SHP77 treated with DMSO at 0.1 percent for 48 hours (cell line): Measurements from ENCODE around the gene FDX1.

Source experiments
- DNase-seq: peaks from one replicate; lab custom pipeline; 2025; lab: John Stamatoyannopoulos, UW

Gene FDX1

DNA sequence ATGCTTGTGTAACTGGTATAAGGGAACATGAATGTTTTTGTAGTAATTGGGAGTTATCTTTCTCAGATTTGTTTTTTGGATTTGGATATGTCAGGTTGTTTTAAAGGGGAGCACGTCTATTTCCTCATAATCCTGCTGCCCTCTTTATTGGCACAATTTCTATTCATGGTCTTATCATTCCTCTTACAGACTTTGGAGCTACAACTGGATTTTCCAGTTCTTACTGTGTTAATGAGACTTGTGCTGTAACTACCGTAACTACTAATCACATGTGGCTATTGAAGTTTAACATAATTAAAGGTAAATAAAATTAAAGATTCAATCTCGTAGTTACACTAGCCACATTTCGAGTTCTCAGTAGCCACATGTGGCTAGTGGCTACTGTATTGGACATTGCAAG, 1.9 kb downstream of the FDX1 start:
- DNase-seq = no peak

DNA sequence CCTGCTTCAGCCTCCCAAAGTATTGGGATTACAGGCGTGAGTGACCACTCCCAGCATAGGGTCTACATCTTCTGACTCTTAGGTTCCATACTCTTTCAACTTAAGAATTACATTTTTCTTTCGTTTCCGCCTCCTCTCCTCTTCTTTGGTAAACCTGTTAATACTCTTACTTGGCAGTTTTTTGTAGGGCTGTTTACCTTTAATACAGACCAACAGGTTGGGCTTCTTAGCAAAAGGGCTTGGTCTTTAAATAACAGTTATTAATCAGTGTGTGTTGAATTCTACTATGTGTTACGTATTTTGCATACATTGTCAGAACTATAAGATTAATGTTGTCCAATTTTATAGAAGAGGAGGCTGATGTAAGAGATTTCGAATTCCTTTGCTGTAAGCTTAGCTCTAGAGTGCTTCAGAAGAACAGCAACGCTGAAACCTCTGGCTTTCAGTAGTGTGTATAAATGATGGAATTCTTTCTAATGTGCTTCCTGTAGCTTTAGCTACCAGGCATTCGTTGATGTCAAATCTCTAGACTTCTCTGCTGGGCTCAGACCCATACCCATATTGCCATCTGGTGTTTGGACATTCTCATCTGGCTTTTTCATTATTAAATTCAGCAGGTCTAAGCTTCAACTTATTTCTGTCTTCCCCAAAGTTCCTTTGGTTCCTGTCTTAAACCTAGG, 3.1 kb downstream of the FDX1 start:
- DNase-seq = no peak

DNA sequence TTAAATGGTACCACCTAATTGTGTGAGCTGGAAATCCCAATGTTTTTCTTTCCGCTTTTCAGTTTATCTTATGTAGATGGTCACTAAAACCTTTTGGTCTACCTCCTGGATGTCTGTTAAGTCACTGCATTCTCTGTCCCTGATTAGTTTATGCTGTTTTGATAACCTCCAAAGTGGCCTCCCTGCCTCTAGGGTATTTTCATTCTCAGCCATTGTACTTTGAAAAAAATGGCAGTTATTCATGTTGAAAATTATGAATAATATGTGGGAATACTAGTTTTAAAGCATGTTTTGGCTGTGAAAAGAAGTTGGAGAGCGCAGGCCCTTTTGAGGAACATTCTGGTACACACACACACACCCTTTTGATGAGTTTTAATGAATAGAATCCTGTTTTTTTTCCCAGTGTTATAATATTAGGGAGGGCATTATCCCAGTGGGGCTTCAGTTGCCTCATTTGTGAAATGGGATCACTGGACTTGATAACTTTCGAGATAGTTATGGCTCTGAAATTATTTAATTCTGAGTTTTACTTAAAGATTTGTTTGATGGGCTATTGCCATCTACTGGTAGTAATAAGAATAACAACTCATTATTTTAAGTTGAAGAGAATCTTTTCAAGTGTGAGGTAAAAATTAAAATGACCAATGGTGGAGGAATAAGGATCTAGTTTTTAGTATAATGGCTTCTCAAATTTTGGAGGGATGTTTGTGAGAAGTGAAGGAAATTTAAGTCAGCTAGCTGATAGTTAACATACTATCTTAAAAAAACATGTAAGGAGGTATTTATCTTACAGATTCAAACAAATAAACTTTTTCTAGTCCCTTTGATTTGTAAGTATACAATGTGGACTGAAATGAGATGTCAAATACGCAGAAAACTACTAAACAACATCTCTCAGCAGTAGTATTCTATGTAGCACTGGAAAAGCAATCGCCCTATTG, 3.9 kb downstream of the FDX1 start:
- DNase-seq = no peak

DNA sequence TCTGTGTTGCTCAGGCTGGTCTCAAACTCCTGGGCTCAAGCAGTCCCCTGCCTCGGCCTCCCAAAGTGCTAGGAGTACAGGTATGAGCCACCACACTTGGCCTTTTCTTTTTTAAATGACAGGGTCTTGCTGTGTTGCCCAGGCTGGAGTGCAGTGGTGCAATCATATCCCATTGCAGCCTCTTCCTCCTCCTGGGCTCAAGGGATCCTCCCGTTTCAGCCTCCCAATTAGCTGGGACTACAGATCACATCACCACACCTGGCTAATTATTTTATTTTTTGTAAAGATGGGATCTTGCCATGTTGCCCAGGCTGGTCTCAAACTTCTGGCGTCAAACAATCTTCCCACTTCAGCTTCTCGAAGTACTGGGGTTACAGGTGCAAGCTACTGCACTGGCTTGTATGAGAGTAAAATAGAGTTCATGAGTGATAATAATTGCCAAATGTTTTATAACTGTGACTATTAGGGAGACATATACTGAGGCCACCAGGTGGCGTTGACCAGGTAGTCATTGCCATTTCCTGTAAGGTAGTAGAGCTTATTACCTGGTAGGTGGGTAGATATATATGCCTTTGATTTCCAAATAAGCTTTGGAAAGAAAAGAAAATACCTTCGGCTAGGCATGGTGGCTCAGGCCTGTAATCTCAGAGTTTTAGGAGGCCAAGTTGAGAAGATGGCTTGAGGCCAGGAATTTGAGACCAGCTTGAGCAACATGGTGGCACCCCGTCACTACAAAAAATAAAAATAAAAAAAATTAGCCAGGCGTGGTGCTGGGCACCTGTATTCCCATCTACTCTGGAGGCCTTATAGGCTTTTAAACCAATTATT, 5.4 kb downstream of the FDX1 start:
- DNase-seq = no peak

DNA sequence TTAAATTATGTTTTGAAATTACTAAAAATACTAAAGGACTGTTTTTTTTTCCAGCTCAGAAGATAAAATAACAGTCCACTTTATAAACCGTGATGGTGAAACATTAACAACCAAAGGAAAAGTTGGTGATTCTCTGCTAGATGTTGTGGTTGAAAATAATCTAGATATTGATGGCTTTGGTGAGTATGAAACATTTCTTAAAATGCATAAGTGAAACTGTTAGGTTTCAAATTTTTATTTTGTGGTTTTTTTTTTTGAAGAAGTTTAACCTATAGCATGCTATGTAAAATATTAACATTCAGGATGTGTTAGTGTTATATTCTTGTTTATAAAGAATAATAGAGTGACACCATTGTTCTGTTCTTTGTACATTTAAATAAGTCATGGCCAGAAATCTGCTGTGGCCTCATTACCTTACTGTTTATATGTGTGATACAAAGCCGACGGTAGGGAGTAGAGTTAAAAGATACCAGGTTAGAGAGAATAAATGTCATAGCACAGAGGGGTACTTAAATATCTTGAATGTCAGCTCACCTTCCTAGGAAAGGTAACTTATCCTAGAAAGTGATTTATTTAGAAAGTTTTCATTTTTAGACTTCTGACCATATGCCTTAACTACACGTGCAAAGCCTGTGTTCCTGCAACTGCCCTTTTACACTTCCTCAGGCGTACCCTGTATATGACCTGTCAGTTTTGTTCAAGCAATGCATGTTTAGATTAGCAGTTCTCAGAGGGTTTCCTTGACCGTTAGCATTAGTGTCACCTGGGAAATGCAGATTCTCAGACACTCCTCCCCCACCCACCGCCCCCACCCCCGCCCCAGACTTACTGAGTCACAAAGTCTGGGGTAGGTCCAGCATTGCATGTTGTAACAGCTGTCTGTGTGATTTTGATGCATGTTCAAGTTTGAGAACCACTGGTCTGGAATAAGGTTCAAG, 6.3 kb downstream of the FDX1 start:
- DNase-seq = no peak

DNA sequence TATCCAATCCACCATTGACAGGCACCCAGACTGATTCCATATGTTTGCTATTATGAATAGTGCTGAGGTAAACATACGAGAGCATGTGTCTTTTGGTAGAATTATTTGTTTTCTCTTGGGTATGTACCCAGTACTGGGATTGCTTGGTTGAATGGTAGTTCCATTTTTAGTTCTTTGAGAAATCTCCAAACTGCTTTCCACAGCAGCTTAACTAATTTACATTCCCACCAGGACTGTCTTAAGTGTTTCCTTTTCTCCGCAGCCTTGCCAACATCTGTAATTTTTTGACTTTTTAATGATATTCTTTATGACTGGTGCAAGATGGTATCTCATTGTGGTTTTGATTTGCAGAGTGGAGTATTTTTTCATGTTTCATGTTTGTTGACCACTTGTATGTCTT, 8.3 kb downstream of the FDX1 start:
- DNase-seq = no peak

DNA sequence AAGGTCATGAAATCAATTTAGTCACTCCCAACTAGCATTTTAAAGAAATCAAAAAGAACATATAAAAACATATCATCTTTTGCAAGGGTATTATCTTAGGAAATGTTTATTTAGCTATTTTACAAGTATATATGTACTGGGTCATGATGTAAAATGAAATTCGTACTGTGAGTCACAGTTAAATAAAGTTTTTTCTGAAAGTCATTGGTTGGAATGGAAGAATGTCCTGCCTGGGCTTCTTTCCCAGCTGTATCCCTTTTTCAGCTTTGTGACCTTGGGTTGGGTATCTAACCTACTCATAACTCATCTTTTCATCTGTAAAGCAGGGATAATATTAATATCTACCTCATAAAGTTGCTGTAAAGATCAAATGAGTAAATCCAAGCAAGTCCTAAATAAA, 15.7 kb downstream of the FDX1 start:
- DNase-seq = no peak

DNA sequence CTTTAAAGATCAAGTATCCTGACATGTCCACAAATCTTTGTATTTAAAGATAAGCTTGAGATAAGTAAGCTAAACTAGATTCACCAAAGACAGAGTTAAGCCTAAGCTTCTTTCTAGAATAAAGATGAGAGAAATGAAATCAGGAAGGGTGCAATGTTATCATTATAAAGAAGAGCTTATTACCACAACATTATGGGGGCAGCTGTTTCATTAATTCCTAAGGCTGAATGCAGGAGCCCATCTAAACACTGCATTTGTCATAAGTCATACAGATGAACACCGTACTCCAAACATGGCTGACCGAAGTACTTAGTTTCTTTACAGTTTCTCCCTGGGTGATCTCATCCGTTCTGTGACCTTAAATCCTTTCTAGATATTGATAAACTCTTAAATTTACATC, 16.3 kb downstream of the FDX1 start:
- no peak for DNase-seq

DNA sequence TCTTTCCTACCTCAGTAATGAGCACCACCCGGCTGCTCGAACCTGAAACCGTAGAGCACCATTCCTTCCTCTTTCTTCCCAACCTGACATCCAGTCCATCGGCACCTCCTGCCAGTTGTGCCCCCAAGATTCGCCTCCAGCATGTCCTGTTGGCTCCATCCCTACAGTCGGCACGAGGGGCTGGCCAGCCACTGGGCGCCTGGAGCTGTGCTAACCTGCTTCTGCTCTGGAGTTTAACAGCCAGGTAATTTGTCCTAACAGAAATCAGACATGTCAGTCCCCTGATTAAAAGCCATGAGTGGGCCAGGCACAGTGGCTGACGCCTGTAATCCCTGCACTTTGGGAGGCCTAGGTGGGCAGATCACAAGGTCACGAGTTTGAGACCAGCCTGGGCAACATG, 16.8 kb downstream of the FDX1 start:
- no peak for DNase-seq

DNA sequence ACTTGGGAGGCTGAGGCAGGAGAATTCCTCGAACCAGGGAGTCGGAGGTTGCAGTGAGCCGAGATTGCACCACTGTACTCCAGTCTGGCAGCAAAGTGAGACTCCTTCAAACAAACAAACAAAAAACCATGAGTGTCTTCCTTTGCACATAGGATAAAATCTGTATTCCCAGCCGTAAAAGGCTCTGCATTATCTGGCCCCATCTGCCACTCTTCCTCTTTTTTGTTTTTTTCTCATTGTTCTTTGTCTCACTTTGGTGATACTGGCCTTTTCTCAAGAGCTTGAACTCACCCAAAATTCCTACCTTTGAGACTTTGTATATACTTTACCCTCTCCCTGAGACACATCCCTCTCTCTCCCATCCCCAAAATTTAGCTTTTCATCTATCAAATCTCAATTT, 17.6 kb downstream of the FDX1 start:
- DNase-seq = no peak

DNA sequence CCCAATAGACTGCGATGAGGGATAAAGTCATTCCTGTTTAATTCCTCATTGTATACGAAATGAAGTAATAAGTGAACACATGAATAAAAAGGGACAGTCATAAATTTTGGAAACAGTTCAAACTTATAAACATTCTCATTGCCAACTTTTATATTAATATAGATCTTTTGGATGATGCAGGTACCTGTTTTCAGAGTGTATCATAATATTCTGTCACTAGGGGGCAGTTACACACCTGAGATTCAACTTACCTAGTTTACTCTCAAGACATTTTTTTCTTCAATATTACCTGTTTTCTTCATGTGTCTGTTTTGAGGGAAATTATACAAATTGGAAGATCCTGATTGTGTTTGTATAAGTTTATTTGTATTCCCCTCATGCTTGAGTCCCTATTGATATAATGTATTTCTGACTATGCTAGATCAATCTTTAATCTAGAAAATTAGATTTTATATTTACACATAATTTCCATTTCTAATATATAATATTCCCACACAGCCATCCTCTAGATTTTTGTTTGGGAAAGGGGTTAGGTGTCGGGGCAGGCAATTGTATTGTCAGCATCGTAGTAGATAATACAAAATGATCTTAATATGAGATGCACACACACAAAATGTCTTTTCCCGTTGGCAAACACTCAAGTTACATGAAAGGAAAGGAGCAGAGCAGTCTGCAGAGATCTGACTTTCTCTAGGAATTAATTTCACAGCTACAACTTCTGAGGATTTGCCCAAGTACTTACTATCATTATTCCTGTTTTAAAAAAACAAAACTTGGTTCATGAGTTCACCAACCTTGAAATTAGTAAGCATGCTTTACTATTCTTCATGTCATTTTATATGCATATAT, 18.4 kb downstream of the FDX1 start:
- DNase-seq = no peak

DNA sequence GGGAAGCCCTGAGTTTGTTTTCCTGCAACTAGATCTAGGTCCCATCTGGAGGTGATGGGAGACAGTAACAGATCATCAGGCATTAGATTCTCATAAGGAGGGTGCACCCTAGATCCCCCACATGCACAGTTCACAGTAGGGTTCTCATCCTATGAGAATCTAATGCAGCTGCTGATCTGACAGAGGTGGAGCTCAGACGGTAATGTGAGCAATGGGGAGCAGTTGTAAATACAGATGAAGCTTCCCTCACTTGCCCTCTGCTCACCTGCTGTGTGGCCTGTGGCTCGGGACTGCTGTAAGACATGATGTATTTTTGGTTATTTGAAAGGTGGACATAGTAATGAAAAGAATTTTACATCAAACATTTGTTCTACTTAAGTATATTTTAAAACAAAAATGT, 20.5 kb downstream of the FDX1 start:
- no peak for DNase-seq

DNA sequence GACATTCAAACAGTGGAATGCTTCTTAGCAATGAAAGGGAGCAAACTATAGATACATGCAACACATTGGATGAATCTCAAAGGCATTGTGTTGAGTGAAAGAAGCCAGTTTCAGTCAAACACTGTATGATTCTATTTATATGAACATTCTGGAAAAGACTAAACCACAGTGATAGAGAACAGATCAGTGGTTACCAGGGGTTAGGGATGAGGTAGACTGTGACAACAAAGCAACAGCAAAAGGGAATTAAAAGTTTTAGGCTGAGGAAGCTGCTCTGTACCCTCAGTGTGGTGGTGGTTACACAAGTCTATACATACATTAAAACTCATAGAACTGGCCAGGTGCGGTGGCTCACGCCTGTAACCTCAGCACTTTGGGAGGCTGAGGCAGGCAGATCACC, 23.0 kb downstream of the FDX1 start:
- no peak for DNase-seq

DNA sequence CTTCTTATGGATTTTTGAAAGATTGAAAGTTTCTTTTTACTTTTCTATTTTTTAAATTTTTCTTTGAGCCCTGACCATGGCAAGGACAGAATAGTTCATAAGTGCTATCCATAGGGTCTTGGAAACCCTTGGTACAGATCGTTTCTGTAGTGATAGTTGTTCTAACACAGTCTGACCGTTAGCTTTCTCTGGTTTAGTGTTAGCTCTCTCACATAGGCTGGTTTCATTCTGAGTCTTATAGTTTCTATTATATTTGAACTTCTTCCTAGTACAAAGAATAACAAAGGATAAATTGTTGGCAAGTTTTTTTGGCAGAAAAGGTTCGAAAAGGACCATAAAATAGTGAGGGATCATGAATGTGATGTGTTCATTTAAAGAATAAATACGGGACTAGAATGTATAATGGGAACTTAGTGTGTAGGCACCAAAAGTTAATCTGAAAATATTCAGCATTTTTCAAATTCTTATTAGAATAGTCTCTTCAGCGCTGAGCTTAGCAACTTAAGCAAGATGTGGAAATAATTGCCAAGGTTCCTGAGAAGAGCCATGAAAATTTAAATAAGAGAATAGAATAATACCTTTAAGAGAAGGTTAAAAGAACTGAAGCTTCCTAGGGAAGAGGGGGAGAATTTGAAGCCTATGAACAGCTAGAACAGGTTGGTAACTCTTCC, 24.1 kb downstream of the FDX1 start:
- no peak for DNase-seq

DNA sequence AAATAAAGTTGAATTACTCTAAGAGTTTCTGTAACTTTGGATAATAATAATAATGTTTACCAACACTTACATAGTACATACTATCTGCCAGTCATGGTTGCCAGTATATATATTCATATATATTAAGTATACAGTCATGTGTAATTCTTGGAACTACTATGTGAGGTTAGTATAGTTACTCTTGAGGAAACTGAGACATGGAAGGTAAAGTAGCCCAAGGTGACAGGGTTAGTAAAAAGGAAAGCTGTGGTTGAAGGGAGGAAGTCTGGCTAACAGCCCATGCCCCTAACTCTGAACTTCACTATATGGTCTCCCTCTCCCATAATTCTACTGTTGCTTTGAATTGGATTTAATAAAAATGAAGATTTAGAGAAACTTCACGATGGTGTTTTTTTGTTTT, 24.9 kb downstream of the FDX1 start:
- DNase-seq = no peak

DNA sequence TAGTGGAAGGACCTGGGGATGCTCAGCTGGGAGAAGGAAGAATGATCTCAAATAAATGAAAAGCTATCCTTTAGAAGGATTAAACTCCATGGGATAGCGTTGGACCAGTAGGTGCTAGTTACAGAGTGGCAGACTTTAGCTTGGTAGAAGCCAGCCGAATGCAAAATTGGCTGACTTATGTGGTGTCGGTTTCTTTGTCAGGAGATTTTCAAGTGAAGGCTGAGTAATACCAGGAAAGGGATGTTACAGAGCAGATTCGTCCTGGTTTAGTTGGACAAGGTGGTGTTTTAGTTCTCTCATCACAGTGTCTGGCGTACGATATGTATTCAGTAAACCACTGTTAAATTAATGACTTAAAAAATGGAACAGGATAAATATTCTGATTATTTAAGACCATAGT, 26.0 kb downstream of the FDX1 start:
- DNase-seq = no peak

DNA sequence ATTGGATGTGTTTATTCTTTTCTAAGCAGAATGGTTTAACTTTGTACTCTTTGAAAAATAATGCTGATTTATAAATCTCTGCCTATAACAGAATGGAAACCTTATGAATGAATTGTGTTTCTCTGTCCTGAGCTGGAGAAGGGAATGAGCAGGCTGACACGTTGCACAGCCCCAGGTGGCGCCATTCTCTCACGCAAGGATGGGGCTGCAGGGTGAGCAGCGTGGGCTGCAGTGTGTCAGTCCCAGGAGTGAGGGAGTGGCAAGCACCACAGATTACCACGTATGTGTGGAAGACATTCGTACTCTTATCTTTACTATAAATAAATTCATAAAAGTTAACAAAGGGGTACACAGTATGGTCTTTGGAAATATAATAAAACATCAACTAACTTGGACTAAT, 33.4 kb downstream of the FDX1 start:
- no peak for DNase-seq

DNA sequence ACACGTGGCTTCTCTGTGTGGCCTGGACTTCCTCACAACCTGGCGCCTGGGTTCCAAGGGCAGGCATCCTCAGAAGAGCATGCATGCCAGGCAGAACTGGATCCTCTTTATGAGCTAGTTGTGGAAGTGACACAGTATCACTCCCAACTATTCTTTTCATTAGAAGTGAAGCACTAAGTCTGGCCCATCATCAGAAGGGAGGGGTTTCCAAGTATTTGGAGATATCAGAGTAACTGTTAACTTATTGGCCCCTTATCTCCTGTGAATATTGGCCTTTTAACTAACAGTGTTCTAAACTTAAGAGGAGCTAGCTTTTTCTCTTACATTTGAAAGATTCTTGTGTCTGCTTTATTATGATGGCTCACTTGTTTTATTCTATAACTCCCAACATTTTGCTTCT, 35.5 kb downstream of the FDX1 start:
- no peak for DNase-seq

DNA sequence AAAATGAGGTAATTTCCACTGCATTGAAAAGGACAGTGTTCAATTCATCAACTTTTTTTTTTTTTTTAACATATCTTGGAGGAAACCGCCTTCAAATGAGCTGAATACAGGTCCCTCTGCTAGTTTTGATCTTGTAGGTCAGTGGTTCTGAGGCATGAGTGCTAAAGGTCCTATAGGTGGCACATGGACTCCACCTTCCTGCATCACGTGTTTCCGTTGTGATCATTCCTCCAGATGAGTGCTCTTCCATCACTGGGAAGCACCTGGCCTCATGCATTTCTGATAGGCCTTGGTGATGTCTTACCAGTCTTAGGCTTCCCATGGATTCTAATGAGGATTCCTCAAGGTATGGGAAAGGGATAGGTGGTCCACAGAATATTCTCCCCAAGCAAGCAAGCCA, 37.8 kb downstream of the FDX1 start:
- no peak for DNase-seq

DNA sequence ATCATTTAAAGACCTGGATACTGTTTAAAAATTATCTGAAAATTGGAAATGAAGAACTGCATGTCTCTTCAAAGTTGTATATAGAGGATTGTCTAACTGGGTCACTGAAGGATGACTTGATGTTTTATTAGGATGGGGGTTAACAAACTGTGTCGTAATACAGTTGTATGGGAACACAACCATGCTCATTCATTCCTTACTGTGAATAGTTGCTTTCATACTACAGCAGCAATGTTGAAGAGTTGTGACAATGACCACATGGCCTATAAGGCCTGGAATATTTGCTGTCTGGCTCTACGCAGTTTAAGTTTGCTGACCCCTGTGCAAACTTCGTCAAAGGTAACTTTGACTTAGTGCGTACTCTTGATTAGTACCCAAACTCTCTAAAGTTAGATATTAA, 38.4 kb downstream of the FDX1 start:
- DNase-seq = no peak
